Measurements from ENCODE around the gene ZNF501. TPM values are rescaled to one million over a fixed set of nuclear protein-coding genes. Genes with fewer than 3 reads are reported as not detected.

Gene ZNF501
- total and polyA plus RNA-seq, 2 of the 4 experiments (the other 2 are of a cell fraction), result 1.1 to 3.2 TPM

DNA sequence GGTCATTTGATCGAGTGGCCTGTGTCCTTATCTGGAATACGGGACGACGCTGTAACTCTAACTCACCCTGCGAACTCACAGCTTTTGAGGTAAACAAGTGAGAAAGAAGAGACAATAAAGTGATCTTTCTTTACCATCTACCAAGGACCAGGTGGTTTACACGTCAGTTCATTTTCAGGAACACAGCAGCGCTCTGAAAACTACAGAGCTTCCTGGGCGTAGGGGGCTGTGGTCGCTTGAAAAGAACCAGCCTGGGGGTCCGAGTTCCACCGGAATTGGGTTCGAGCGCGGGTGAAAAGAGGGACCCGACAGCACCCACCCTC is 31.6 kb downstream of the ZNF501 start:
- CTCF ChIA-PET, result no interaction called here
- Histone ChIP-seq H2BK15ac (ENCODE audit: low read depth, low read length) (no peak overlapping the region), H2AFZ (replicated peaks; ENCODE audit: low read length, poor library complexity) (peak overlapping the region; percentile 98), H4K8ac (ENCODE audit: low read depth in 2 of 2, low read length in 2 of 2) (peak overlapping the region; percentile 50 to 78), H3K4me1 (ENCODE audit: control insufficient read depth, insufficient read depth, low read length) (no peaks in the 10 kb centered on the region), H3K27me3 (ENCODE audit: control insufficient read depth, insufficient read depth, low read length) (no peaks in the 10 kb centered on the region), H3K18ac (ENCODE audit: low read depth, low read length) (no peak overlapping the region), H3K9me3 (ENCODE audit: control insufficient read depth, insufficient read depth, low read length) (peaks cover 5% of the 10 kb centered on the region), H2AK5ac (ENCODE audit: low read depth, low read length) (no peak overlapping the region), H3K14ac (replicated peaks; ENCODE audit: low read depth, low read length) (peak overlapping the region; percentile 58; the same call in 1 of the 2 replicates), H2BK5ac (ENCODE audit: low read depth, low read length, poor library complexity, severe bottlenecking) (peak overlapping the region; percentile 27), H2BK120ac (ENCODE audit: low read depth, low read length) (no peak overlapping the region), H3K56ac (ENCODE audit: extremely low read depth, insufficient read depth, low read length) (no peak overlapping the region), H3K23ac (ENCODE audit: low read depth, low read length) (peak overlapping the region; percentile 69; the same call in 1 of the 2 replicates), H3K4me3 (ENCODE audit: insufficient read depth, low read depth, low read length) (peak overlapping the region; percentile 69), H4K20me1 (ENCODE audit: insufficient read depth, low read length) (no peaks in the 10 kb centered on the region), H3K4me2 (ENCODE audit: low read depth, low read length) (peak overlapping the region; percentile 92), H4K91ac (ENCODE audit: insufficient read depth, low read depth, low read length) (no peak overlapping the region), H3K9ac (ENCODE audit: low read depth, low read length) (peak overlapping the region; percentile 67), H2AK9ac (replicated peaks; ENCODE audit: low read depth, low read length, poor library complexity) (peak overlapping the region; percentile 74), H2BK20ac (ENCODE audit: low read depth, low read length) (no peak overlapping the region), H3K27ac (ENCODE audit: insufficient read depth, low read length) (peak overlapping the region; percentile 47), H3K9me1 (ENCODE audit: insufficient read depth, low read length) (no peaks in the 10 kb centered on the region), H3K36me3 (ENCODE audit: control insufficient read depth, insufficient read depth, low read length) (peaks cover 5% of the 10 kb centered on the region), H3K4ac (ENCODE audit: low read depth, low read length) (peak overlapping the region; percentile 49; the same call in 1 of the 2 replicates), H4K5ac (ENCODE audit: low read depth, low read length) (peak overlapping the region; percentile 19), H3K79me1 (ENCODE audit: low read depth in 1 of 2, low read length in 2 of 2) (peaks cover 10 to 44% of the 10 kb centered on the region in 2 experiments)
- intact Hi-C loops (cut with micrococcal nuclease) (no loop called here), dilution Hi-C loops (cut with HindIII; ENCODE audit: low sequenced_read_pairs, unreplicated experiment) (no loop called here), in situ Hi-C loops (cut with MboI; ENCODE audit: low sequenced_read_pairs) (no loop called here)
- no peak for ATAC-seq (ENCODE audit: low read depth)
- no peak for TF ChIP-seq CEBPB (IDR thresholded peaks at IDR 0.05; ENCODE audit: low read depth, low read length)
- TF ChIP-seq, protein P1, sequence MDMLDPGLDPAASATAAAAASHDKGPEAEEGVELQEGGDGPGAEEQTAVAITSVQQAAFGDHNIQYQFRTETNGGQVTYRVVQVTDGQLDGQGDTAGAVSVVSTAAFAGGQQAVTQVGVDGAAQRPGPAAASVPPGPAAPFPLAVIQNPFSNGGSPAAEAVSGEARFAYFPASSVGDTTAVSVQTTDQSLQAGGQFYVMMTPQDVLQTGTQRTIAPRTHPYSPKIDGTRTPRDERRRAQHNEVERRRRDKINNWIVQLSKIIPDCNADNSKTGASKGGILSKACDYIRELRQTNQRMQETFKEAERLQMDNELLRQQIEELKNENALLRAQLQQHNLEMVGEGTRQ (IDR thresholded peaks at IDR 0.05; ENCODE audit: low read depth, low read length), result no peak
- no peak for TF ChIP-seq RFX5 (IDR thresholded peaks at IDR 0.05; ENCODE audit: low read depth, low read length)
- no peak for TF ChIP-seq CHD1 (IDR thresholded peaks at IDR 0.05; ENCODE audit: low read depth, low read length)
- TF ChIP-seq, protein P2, sequence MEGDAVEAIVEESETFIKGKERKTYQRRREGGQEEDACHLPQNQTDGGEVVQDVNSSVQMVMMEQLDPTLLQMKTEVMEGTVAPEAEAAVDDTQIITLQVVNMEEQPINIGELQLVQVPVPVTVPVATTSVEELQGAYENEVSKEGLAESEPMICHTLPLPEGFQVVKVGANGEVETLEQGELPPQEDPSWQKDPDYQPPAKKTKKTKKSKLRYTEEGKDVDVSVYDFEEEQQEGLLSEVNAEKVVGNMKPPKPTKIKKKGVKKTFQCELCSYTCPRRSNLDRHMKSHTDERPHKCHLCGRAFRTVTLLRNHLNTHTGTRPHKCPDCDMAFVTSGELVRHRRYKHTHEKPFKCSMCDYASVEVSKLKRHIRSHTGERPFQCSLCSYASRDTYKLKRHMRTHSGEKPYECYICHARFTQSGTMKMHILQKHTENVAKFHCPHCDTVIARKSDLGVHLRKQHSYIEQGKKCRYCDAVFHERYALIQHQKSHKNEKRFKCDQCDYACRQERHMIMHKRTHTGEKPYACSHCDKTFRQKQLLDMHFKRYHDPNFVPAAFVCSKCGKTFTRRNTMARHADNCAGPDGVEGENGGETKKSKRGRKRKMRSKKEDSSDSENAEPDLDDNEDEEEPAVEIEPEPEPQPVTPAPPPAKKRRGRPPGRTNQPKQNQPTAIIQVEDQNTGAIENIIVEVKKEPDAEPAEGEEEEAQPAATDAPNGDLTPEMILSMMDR (conservative IDR thresholded peaks at IDR 0.05; ENCODE audit: low read depth, low read length), result no peak
- no peak for TF ChIP-seq POLR2A (IDR thresholded peaks at IDR 0.05; ENCODE audit: low read depth, low read length)
- TF ChIP-seq MXI1 (IDR thresholded peaks at IDR 0.05; ENCODE audit: borderline replicate concordance, low read depth, low read length), result no peak
- no peak for TF ChIP-seq BHLHE40 (IDR thresholded peaks at IDR 0.05; ENCODE audit: low read depth, low read length)
- TF ChIP-seq, protein P3, sequence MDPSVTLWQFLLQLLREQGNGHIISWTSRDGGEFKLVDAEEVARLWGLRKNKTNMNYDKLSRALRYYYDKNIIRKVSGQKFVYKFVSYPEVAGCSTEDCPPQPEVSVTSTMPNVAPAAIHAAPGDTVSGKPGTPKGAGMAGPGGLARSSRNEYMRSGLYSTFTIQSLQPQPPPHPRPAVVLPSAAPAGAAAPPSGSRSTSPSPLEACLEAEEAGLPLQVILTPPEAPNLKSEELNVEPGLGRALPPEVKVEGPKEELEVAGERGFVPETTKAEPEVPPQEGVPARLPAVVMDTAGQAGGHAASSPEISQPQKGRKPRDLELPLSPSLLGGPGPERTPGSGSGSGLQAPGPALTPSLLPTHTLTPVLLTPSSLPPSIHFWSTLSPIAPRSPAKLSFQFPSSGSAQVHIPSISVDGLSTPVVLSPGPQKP (IDR thresholded peaks at IDR 0.05; ENCODE audit: borderline replicate concordance, low read depth, low read length), result no peak
- TF ChIP-seq RAD21 (IDR thresholded peaks at IDR 0.05; ENCODE audit: low read length), result no peak
- TF ChIP-seq NFE2L2 (IDR thresholded peaks at IDR 0.05; ENCODE audit: low read depth, low read length), result no peak
- no peak for TF ChIP-seq MAFK (IDR thresholded peaks at IDR 0.05; ENCODE audit: low read depth, low read length)
- POLR2A ChIA-PET (ENCODE audit: unreplicated experiment), result no interaction called here
- WGBS, 2 experiments (ENCODE audit: extremely low coverage in 2 of 2, insufficient read length in 1 of 2), result no CpG with 5 or more reads among the region's 15 CpGs
- no peak for DNase-seq
- BruUV-seq (replicated peaks), result TSS peak; percentile 22

Measured in IMR-90 (cell line).